ENCODE measurements around the gene DSP.

DSP gene

DNA sequence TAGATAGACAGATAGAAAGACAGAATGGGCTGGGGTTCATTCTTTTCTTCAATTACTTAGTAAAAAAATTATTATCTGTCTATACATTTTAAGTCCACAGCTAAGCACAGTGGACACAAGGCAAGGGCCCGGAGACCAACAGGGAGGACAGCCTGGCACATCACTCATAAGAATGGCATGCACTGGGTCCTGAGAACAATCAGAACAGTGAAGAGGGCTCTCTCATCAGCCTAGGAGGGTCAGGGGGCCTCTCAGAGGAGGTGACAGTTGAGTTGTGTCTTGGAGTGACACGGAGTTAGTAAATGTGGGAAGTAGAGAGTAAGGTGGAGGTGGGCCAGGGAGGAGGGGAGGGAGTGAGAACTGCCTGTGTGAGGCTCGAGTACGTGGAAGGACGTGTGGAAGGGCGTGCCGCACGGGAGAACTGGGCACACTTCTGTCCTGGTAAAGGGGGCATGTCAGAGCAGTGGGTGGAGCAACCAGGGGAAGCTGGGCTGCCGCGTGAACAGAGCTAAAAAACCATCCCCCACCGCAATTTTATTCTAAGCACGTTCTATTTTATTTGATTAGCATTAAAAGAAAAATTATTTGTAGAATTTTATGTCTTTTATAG is 45.1 kb upstream of the DSP start:
- H3K9ac ChIP-seq (ENCODE audit: low read length): no peak overlapping the region
- TF ChIP-seq EZH2phosphoT487 (IDR thresholded peaks at IDR 0.05; ENCODE audit: low read length): no peak
- H3K79me2 ChIP-seq (ENCODE audit: low read length): no peaks in the 10 kb centered on the region
- no peaks in the 10 kb centered on the region for H3F3A ChIP-seq (ENCODE audit: insufficient read depth, low read length)
- H3K4me1 ChIP-seq (ENCODE audit: low read length): no peaks in the 10 kb centered on the region
- H3K9me2 ChIP-seq (replicated peaks; ENCODE audit: insufficient read depth, low read length): no peaks in the 10 kb centered on the region
- H3K27me3 ChIP-seq (replicated peaks; ENCODE audit: insufficient read depth, low read length): no peaks in the 10 kb centered on the region
- no peak overlapping the region for H2AFZ ChIP-seq (ENCODE audit: low read length)
- no peaks in the 10 kb centered on the region for H3K36me3 ChIP-seq (replicated peaks; ENCODE audit: insufficient read depth, low read length)
- no peak overlapping the region for H3K27ac ChIP-seq (ENCODE audit: low read length)
- H3K4me2 ChIP-seq (ENCODE audit: low read depth, low read length): no peak overlapping the region
- H3K4me3 ChIP-seq (ENCODE audit: low read length): no peak overlapping the region
- H4K20me1 ChIP-seq (ENCODE audit: insufficient read depth, low read length): no peaks in the 10 kb centered on the region
- no peaks in the 10 kb centered on the region for H3K9me3 ChIP-seq (replicated peaks; ENCODE audit: insufficient read depth, low read length)
- no peak for DNase-seq

- Histone ChIP-seq H3K9ac (ENCODE audit: low read length) (no peak overlapping the region), H3K9me2 (replicated peaks; ENCODE audit: insufficient read depth, low read length) (no peaks in the 10 kb centered on the region), H3K36me3 (replicated peaks; ENCODE audit: insufficient read depth, low read length) (no peaks in the 10 kb centered on the region), H4K20me1 (ENCODE audit: insufficient read depth, low read length) (no peaks in the 10 kb centered on the region), H3K9me3 (replicated peaks; ENCODE audit: insufficient read depth, low read length) (no peaks in the 10 kb centered on the region), H3K4me3 (ENCODE audit: low read length) (no peak overlapping the region), H3F3A (ENCODE audit: insufficient read depth, low read length) (no peaks in the 10 kb centered on the region), H3K4me1 (ENCODE audit: low read length) (no peaks in the 10 kb centered on the region), H3K27ac (ENCODE audit: low read length) (no peak overlapping the region), H3K27me3 (replicated peaks; ENCODE audit: insufficient read depth, low read length) (no peaks in the 10 kb centered on the region), H2AFZ (ENCODE audit: low read length) (no peak overlapping the region), H3K79me2 (ENCODE audit: low read length) (no peaks in the 10 kb centered on the region), H3K4me2 (ENCODE audit: low read depth, low read length) (no peak overlapping the region)
- DNase-seq: no peak
- TF ChIP-seq EZH2 (optimal IDR thresholded peaks at IDR 0.05; ENCODE audit: low read depth, low read length) (no peak), EZH2phosphoT487 (IDR thresholded peaks at IDR 0.05; ENCODE audit: low read length) (no peak)
- TF ChIP-seq, protein P1, sequence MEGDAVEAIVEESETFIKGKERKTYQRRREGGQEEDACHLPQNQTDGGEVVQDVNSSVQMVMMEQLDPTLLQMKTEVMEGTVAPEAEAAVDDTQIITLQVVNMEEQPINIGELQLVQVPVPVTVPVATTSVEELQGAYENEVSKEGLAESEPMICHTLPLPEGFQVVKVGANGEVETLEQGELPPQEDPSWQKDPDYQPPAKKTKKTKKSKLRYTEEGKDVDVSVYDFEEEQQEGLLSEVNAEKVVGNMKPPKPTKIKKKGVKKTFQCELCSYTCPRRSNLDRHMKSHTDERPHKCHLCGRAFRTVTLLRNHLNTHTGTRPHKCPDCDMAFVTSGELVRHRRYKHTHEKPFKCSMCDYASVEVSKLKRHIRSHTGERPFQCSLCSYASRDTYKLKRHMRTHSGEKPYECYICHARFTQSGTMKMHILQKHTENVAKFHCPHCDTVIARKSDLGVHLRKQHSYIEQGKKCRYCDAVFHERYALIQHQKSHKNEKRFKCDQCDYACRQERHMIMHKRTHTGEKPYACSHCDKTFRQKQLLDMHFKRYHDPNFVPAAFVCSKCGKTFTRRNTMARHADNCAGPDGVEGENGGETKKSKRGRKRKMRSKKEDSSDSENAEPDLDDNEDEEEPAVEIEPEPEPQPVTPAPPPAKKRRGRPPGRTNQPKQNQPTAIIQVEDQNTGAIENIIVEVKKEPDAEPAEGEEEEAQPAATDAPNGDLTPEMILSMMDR (IDR thresholded peaks at IDR 0.05; ENCODE audit: low read length): no peak
These were observed 40.7 kb upstream of the DSP start for GRCh38 chr6:7500752-7501282.

DNA sequence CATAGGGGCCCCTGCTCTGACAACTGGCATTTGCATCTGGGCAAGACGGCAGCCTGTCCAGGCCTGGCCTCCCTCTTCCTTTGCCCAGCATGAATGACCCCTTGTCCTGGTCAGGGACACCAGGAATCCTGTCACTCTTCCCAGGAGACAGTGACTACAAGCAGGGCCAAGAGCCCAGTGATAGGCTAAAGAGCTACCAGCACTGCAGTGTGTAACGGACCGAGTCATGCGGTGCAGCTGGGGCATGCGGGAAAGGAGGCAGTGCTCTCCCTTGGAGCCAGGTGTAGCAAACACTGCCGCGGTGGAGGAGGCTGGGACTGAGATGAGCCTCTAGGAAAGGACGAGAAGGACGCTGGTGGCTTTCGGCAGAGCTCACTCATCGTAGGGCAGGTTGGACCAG is 38.7 kb upstream of the DSP start:
- Histone ChIP-seq H3K9ac (ENCODE audit: low read length) (no peak overlapping the region), H3K9me2 (replicated peaks; ENCODE audit: insufficient read depth, low read length) (no peaks in the 10 kb centered on the region), H3K36me3 (replicated peaks; ENCODE audit: insufficient read depth, low read length) (no peaks in the 10 kb centered on the region), H3K4me2 (ENCODE audit: low read depth, low read length) (no peak overlapping the region), H3K4me1 (ENCODE audit: low read length) (no peaks in the 10 kb centered on the region), H3K4me3 (ENCODE audit: low read length) (no peak overlapping the region), H2AFZ (ENCODE audit: low read length) (no peak overlapping the region), H3K27me3 (replicated peaks; ENCODE audit: insufficient read depth, low read length) (no peaks in the 10 kb centered on the region), H3K27ac (ENCODE audit: low read length) (no peak overlapping the region), H3F3A (ENCODE audit: insufficient read depth, low read length) (no peaks in the 10 kb centered on the region), H4K20me1 (ENCODE audit: insufficient read depth, low read length) (no peaks in the 10 kb centered on the region), H3K79me2 (ENCODE audit: low read length) (no peaks in the 10 kb centered on the region), H3K9me3 (replicated peaks; ENCODE audit: insufficient read depth, low read length) (no peaks in the 10 kb centered on the region)
- DNase-seq: no peak
- TF ChIP-seq, protein P1 (IDR thresholded peaks at IDR 0.05; ENCODE audit: low read length): no peak
- no peak for TF ChIP-seq EZH2phosphoT487 (IDR thresholded peaks at IDR 0.05; ENCODE audit: low read length)
- no peak for TF ChIP-seq EZH2 (optimal IDR thresholded peaks at IDR 0.05; ENCODE audit: low read depth, low read length)

- Histone ChIP-seq H3K9me3 (replicated peaks; ENCODE audit: insufficient read depth, low read length) (no peaks in the 10 kb centered on the region), H3K36me3 (replicated peaks; ENCODE audit: insufficient read depth, low read length) (no peaks in the 10 kb centered on the region), H3K4me1 (ENCODE audit: low read length) (no peaks in the 10 kb centered on the region), H3K27ac (ENCODE audit: low read length) (no peak overlapping the region), H3K27me3 (replicated peaks; ENCODE audit: insufficient read depth, low read length) (no peaks in the 10 kb centered on the region), H3K9ac (ENCODE audit: low read length) (no peak overlapping the region), H3K4me3 (ENCODE audit: low read length) (no peak overlapping the region), H3K9me2 (replicated peaks; ENCODE audit: insufficient read depth, low read length) (no peaks in the 10 kb centered on the region), H3K79me2 (ENCODE audit: low read length) (no peaks in the 10 kb centered on the region), H2AFZ (ENCODE audit: low read length) (no peak overlapping the region), H3K4me2 (ENCODE audit: low read depth, low read length) (no peak overlapping the region), H3F3A (ENCODE audit: insufficient read depth, low read length) (no peaks in the 10 kb centered on the region), H4K20me1 (ENCODE audit: insufficient read depth, low read length) (no peaks in the 10 kb centered on the region)
- TF ChIP-seq, protein P1 (IDR thresholded peaks at IDR 0.05; ENCODE audit: low read length): no peak
- no peak for TF ChIP-seq EZH2phosphoT487 (IDR thresholded peaks at IDR 0.05; ENCODE audit: low read length)
- DNase-seq: no peak
These were observed 37.4 kb upstream of the DSP start for GRCh38 chr6:7504041-7504440.

Data from MM.1S (cell line).